Mesendoderm (in vitro differentiated cells): ENCODE data around the gene LLPH.
A peak's percentile ranks its signal among the peaks of the same experiment; 100 is the strongest.

Source experiments
- DNase-seq: peaks from one replicate; pipeline ENCODE4 v3.0.0; 2013
- H2AK5ac ChIP-seq: 2 replicates; pipeline ENCODE4 v1.6.1; 2013; ENCODE audit warnings: low read length, inconsistent platforms
- H2BK120ac ChIP-seq: 2 replicates; pipeline ENCODE4 v1.6.1; 2013; ENCODE audit warnings: low read depth, mild to moderate bottlenecking, low read length, moderate library complexity, mixed read lengths
- H2BK15ac ChIP-seq: replicated peaks from 2 replicates; pipeline ENCODE4 v1.6.1; 2013; ENCODE audit warnings: low read depth, mild to moderate bottlenecking, moderate library complexity
- H2BK5ac ChIP-seq: 2 replicates; pipeline ENCODE4 v1.6.1; 2013; ENCODE audit warnings: low read length, inconsistent platforms
- H3K18ac ChIP-seq: 2 replicates; pipeline ENCODE4 v1.6.1; 2013; ENCODE audit warnings: mild to moderate bottlenecking, low read length, mixed read lengths
- H3K23ac ChIP-seq: one replicate; pipeline ENCODE4 v1.6.1; 2013; ENCODE audit warnings: low read length
- H3K27ac ChIP-seq: 2 replicates; pipeline ENCODE4 v1.5.1; 2013; ENCODE audit warnings: low read depth, mild to moderate bottlenecking, inconsistent platforms, low read length, moderate library complexity
- H3K27me3 ChIP-seq: 2 replicates; pipeline ENCODE4 v1.6.1; 2013; ENCODE audit warnings: low read length, control low read depth, mild to moderate bottlenecking, inconsistent platforms; ENCODE audit not compliant: insufficient read depth, poor library complexity
- H3K36me3 ChIP-seq: 2 replicates; pipeline ENCODE4 v1.6.1; 2013; ENCODE audit warnings: low read length, inconsistent platforms; ENCODE audit not compliant: control insufficient read depth, insufficient read depth
- H3K4ac ChIP-seq: one replicate; pipeline ENCODE4 v1.6.1; 2013; ENCODE audit warnings: low read depth, mild to moderate bottlenecking, low read length, moderate library complexity
- H3K4me1 ChIP-seq: 2 replicates; pipeline ENCODE4 v1.6.1; 2013; ENCODE audit warnings: low read depth, low read length, inconsistent platforms; ENCODE audit not compliant: control insufficient read depth
- H3K4me2 ChIP-seq: 2 replicates; pipeline ENCODE4 v1.6.1; 2013; ENCODE audit warnings: low read length
- H3K4me3 ChIP-seq: 2 replicates; pipeline ENCODE4 v1.5.1; 2013; ENCODE audit warnings: mild to moderate bottlenecking, low read length
- H3K56ac ChIP-seq: one replicate; pipeline ENCODE4 v1.6.1; 2013; ENCODE audit warnings: low read length
- H3K79me1 ChIP-seq: 2 replicates; pipeline ENCODE4 v1.6.1; 2013; ENCODE audit warnings: low read length, inconsistent platforms
- H3K79me2 ChIP-seq: 2 replicates; pipeline ENCODE4 v1.6.1; 2013; ENCODE audit warnings: mild to moderate bottlenecking, low read length; ENCODE audit not compliant: control insufficient read depth, insufficient read depth
- H3K9ac ChIP-seq: 2 replicates; pipeline ENCODE4 v1.6.1; 2013; ENCODE audit warnings: low read length, inconsistent platforms
- H4K5ac ChIP-seq: one replicate; pipeline ENCODE4 v1.6.1; 2013; ENCODE audit warnings: low read length
- H4K8ac ChIP-seq: one replicate; pipeline ENCODE4 v1.6.1; 2013; ENCODE audit warnings: low read depth, mild to moderate bottlenecking, control low read depth, low read length, moderate library complexity
- WGBS: extraction: QIAGEN DNeasy Blood & Tissue Kit; methylation state at CpG from one replicate; pipeline ENCODE4 v1.1.7; 2013; ENCODE audit warnings: low lambda C conversion rate, missing lambda C conversion rate; ENCODE audit not compliant: insufficient coverage; ENCODE audit errors: extremely low coverage; 5-methylcytosine and 5-hydroxymethylcytosine counted together

The LLPH gene

DNA sequence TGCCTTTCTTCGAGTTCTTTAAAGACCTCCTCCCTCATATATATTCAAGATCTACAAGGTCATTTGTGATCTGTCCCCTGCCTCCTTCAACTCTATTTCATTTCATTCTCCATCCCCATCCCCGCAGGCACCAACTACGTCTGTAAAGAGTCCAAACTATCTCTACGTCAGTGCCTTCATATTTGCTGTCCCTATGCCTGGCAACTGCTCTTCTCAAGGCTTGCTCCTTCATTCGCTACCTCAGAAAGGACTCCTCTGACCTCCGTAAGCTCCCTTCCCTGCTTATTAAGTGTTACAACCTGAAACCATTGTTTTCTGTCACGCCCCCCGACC, 650 bp downstream of the LLPH start:
- Histone ChIP-seq H3K4ac (no peak overlapping the region), H4K5ac (no peak overlapping the region), H2AK5ac (no peak overlapping the region), H3K4me1 (peaks cover 2% of the 10 kb centered on the region), H3K27me3 (no peaks in the 10 kb centered on the region), H4K8ac (no peak overlapping the region), H3K79me2 (peaks cover 22% of the 10 kb centered on the region), H3K18ac (no peak overlapping the region), H2BK5ac (no peak overlapping the region), H3K79me1 (peaks cover 13% of the 10 kb centered on the region), H3K56ac (peak overlapping the region; percentile 91), H2BK120ac (no peak overlapping the region), H3K9ac (peak overlapping the region; percentile 90), H3K23ac (no peak overlapping the region), H3K4me3 (peak overlapping the region; percentile 89), H3K4me2 (peak overlapping the region; percentile 43), H2BK15ac (no peak overlapping the region), H3K27ac (no peak overlapping the region), H3K36me3 (peaks cover 3% of the 10 kb centered on the region)
- no CpG with 5 or more reads among the region's 8 CpGs for WGBS
- DNase-seq = peak; percentile 33

DNA sequence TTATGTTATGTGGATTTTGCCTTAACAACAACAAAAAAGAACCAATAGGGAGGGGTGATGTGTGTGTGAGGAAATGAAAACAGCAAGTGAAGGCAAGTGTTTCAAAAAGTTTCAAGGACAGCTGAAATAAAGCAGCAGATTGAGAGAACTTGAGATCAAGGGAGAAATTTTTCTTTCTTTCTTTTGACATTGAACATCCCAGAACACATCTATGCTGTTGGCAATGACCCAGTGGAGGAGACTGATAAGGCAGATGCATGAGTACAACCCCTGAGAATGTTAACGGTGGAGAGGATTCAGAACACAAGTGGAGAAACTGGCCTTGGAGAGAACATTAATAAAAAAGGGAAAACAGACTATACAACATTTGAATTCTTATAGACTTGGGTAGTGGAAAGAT, 2.9 kb downstream of the LLPH start:
- Histone ChIP-seq H3K79me2 (peaks cover 22% of the 10 kb centered on the region), H2BK15ac (no peak overlapping the region), H4K5ac (no peak overlapping the region), H3K27me3 (no peaks in the 10 kb centered on the region), H3K18ac (no peak overlapping the region), H3K4me1 (peaks cover 2% of the 10 kb centered on the region), H2BK120ac (no peak overlapping the region), H2AK5ac (no peak overlapping the region), H3K36me3 (peaks cover 4% of the 10 kb centered on the region), H3K4me3 (no peak overlapping the region), H3K27ac (no peak overlapping the region), H3K79me1 (peaks cover 13% of the 10 kb centered on the region), H3K56ac (no peak overlapping the region), H4K8ac (no peak overlapping the region), H2BK5ac (no peak overlapping the region), H3K4me2 (no peak overlapping the region), H3K4ac (no peak overlapping the region), H3K9ac (no peak overlapping the region), H3K23ac (no peak overlapping the region)
- no peak for DNase-seq
- WGBS = no CpG with 5 or more reads among the region's 1 CpG

- no peak for DNase-seq
These were observed 10.1 kb downstream of the LLPH start for GRCh38 chr12:66120477-66120876.

GRCh38 chr12:66119870-66120241, 10.7 kb downstream of the LLPH start:
- Histone ChIP-seq H3K4me3 (no peak overlapping the region), H3K23ac (no peak overlapping the region), H4K8ac (no peak overlapping the region), H3K4ac (no peak overlapping the region), H3K9ac (no peak overlapping the region), H2BK5ac (no peak overlapping the region), H3K4me2 (no peak overlapping the region), H3K56ac (no peak overlapping the region), H3K27ac (no peak overlapping the region), H2BK15ac (no peak overlapping the region), H3K79me1 (no peaks in the 10 kb centered on the region), H3K18ac (no peak overlapping the region), H4K5ac (no peak overlapping the region), H3K79me2 (no peaks in the 10 kb centered on the region), H3K36me3 (peaks cover 1% of the 10 kb centered on the region), H3K27me3 (no peaks in the 10 kb centered on the region), H3K4me1 (no peaks in the 10 kb centered on the region), H2BK120ac (no peak overlapping the region), H2AK5ac (no peak overlapping the region)
- no peak for DNase-seq
- WGBS = no CpG with 5 or more reads among the region's 1 CpG

More at GRCh38 chr12:66120477-66120876, 10.1 kb downstream of the LLPH start:
- no peaks in the 10 kb centered on the region for H3K79me1 ChIP-seq
- no peak overlapping the region for H2BK15ac ChIP-seq
- H3K79me2 ChIP-seq = no peaks in the 10 kb centered on the region
- no peak overlapping the region for H3K27ac ChIP-seq
- no peak overlapping the region for H3K4ac ChIP-seq
- H2BK5ac ChIP-seq = no peak overlapping the region
- H3K9ac ChIP-seq = no peak overlapping the region
- no peaks in the 10 kb centered on the region for H3K27me3 ChIP-seq
- no peaks in the 10 kb centered on the region for H3K4me1 ChIP-seq
- no peak overlapping the region for H4K8ac ChIP-seq
- H3K4me3 ChIP-seq = no peak overlapping the region
- H2AK5ac ChIP-seq = no peak overlapping the region
- H3K23ac ChIP-seq = no peak overlapping the region
- peaks cover 2% of the 10 kb centered on the region for H3K36me3 ChIP-seq
- H3K18ac ChIP-seq = no peak overlapping the region
- H3K56ac ChIP-seq = no peak overlapping the region
- no peak overlapping the region for H3K4me2 ChIP-seq
- H4K5ac ChIP-seq = no peak overlapping the region
- H2BK120ac ChIP-seq = no peak overlapping the region
- no CpG with 5 or more reads among the region's 1 CpG for WGBS

DNA sequence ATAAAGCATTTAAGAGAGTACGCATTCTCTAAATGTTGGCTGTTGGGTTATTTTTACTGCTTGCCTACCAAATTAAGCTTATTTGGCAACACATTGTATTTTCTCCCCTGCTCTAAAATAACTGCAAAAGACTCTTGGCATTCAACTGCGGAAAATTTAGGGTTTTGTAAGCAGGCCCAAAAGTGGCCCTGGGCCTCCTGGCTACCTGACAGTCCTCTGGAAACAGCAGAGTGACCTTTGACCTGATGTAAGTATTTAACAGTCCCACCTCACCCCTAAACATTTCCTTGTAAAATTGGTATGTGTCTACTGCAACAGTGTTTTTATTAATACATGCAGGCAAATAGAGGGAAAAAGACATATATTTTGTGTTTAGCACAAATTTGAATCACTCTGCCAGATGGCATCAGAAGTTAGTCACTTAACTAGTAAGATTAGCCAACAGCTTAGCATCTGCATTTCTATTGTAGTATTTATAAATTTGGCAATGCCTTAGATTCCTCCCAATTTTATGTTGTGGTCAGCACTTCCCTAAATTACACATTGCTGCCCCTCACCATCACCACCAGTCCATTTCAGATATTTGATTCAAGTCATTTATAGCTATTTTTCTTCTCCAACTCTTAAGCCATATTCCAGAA, 11.2 kb downstream of the LLPH start:
- H2BK15ac ChIP-seq = no peak overlapping the region
- no peak overlapping the region for H3K23ac ChIP-seq
- no peak overlapping the region for H4K8ac ChIP-seq
- H3K56ac ChIP-seq = no peak overlapping the region
- H3K27me3 ChIP-seq = no peaks in the 10 kb centered on the region
- WGBS = no CpG with 5 or more reads among the region's 2 CpGs
- no peaks in the 10 kb centered on the region for H3K36me3 ChIP-seq
- no peaks in the 10 kb centered on the region for H3K79me2 ChIP-seq
- H2AK5ac ChIP-seq = no peak overlapping the region
- no peak overlapping the region for H3K4me2 ChIP-seq
- no peak overlapping the region for H2BK120ac ChIP-seq
- H4K5ac ChIP-seq = no peak overlapping the region
- H3K18ac ChIP-seq = no peak overlapping the region
- no peak overlapping the region for H3K4me3 ChIP-seq
- H3K79me1 ChIP-seq = no peaks in the 10 kb centered on the region
- no peak for DNase-seq
- no peak overlapping the region for H3K4ac ChIP-seq
- H3K4me1 ChIP-seq = no peaks in the 10 kb centered on the region
- no peak overlapping the region for H3K9ac ChIP-seq
- H2BK5ac ChIP-seq = no peak overlapping the region
- H3K27ac ChIP-seq = no peak overlapping the region

GRCh38 chr12:66118240-66118891, 12.2 kb downstream of the LLPH start:
- Histone ChIP-seq H3K27ac (no peak overlapping the region), H3K4me3 (no peak overlapping the region), H3K79me2 (no peaks in the 10 kb centered on the region), H4K5ac (no peak overlapping the region), H3K36me3 (no peaks in the 10 kb centered on the region), H3K4me2 (no peak overlapping the region), H3K18ac (no peak overlapping the region), H3K4me1 (no peaks in the 10 kb centered on the region), H2BK5ac (no peak overlapping the region), H3K23ac (no peak overlapping the region), H3K56ac (no peak overlapping the region), H2BK120ac (no peak overlapping the region), H4K8ac (no peak overlapping the region), H3K4ac (no peak overlapping the region), H2BK15ac (no peak overlapping the region), H3K9ac (no peak overlapping the region), H2AK5ac (no peak overlapping the region), H3K27me3 (no peaks in the 10 kb centered on the region), H3K79me1 (no peaks in the 10 kb centered on the region)
- no peak for DNase-seq
- WGBS = no CpG with 5 or more reads among the region's 9 CpGs
